ENCODE data around the gene HAPLN2.

Gene HAPLN2

DNA sequence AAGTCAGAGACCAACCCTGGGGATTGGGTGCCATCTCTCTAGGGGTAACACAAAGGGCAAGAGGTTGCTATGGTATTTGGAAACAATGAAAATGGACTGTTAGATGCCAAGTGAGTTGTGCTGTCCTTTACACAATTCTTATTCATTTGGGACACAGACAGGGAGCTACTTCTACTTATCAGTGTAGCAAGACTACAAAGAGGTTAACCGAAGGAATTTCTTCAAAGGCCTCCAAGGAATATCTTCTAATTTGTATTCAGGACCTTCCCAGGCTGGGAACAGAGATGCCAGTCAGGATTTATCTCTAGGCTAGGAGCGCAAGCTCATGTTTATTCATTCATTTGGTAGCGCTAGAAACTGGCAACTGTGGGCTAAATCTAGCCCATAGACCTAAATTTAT lies 25.0 kb upstream of the HAPLN2 start:
- no peak for DNase-seq
- no peak overlapping the region for H3K9ac ChIP-seq (ENCODE audit: low read depth, low read length)
- H3K27ac ChIP-seq (ENCODE audit: low read length), result no peak overlapping the region
- peaks cover 13% of the 10 kb centered on the region; the same call in 1 of the 2 replicates for H4K20me1 ChIP-seq (ENCODE audit: insufficient read depth, low read length)
- no peaks in the 10 kb centered on the region for H3K9me3 ChIP-seq (ENCODE audit: insufficient read depth, low read length, severe bottlenecking)
- H3K79me2 ChIP-seq (ENCODE audit: insufficient read depth, low read length), result peaks cover 36% of the 10 kb centered on the region
- no peak for TF ChIP-seq CTCF (IDR thresholded peaks at IDR 0.05; ENCODE audit: borderline replicate concordance, extremely low read depth, low read length, poor library complexity, severe bottlenecking)
- TF ChIP-seq EZH2 (IDR thresholded peaks at IDR 0.05; ENCODE audit: borderline replicate concordance, low read depth, low read length, severe bottlenecking), result no peak
- no peak overlapping the region for H3K4me3 ChIP-seq (ENCODE audit: low read depth in 1 of 2, low read length in 2 of 2)
- H3K36me3 ChIP-seq (ENCODE audit: insufficient read depth, low read length), result peaks cover 67% of the 10 kb centered on the region
- H3K27me3 ChIP-seq (ENCODE audit: insufficient read depth, low read length, poor library complexity), result no peaks in the 10 kb centered on the region
- H3K4me2 ChIP-seq (ENCODE audit: insufficient read depth, low read length), result no peak overlapping the region
- peaks cover 30% of the 10 kb centered on the region for H3K4me1 ChIP-seq (ENCODE audit: insufficient read depth, low read length)
- H2AFZ ChIP-seq (ENCODE audit: low read depth, low read length), result no peak overlapping the region
- ATAC-seq (ENCODE audit: insufficient read depth, low read depth), result no peak

DNA sequence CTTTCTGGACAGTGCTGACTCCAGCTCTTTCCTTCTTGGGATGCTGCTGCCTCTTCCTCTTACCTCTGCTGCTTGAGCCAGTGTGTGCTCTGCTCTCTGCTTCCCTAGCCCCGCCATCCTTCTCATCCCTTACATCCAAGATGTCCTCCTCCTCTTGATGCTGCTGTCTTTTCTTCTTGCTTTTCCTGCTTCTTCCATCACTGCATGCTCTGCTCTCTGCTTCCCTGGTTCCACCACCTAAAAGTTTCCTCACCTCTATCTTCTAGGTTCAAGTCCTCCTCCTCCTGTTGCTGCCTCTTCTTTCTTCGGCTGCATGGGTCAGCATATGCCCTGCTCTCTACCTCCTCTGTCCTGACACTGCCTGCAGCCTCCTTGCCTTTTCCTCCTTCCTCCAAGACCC lies 24.2 kb upstream of the HAPLN2 start:
- Histone ChIP-seq H3K9ac (ENCODE audit: low read depth, low read length) (no peak overlapping the region), H3K4me2 (ENCODE audit: insufficient read depth, low read length) (no peak overlapping the region), H4K20me1 (ENCODE audit: insufficient read depth, low read length) (peaks cover 13% of the 10 kb centered on the region; the same call in 1 of the 2 replicates), H3K27me3 (ENCODE audit: insufficient read depth, low read length, poor library complexity) (no peaks in the 10 kb centered on the region), H3K79me2 (ENCODE audit: insufficient read depth, low read length) (peaks cover 44% of the 10 kb centered on the region), H3K27ac (ENCODE audit: low read length) (no peak overlapping the region; the same call in 1 of the 2 replicates), H3K9me3 (ENCODE audit: insufficient read depth, low read length, severe bottlenecking) (no peaks in the 10 kb centered on the region), H3K4me3 (ENCODE audit: low read depth in 1 of 2, low read length in 2 of 2) (no peak overlapping the region), H3K4me1 (ENCODE audit: insufficient read depth, low read length) (peaks cover 38% of the 10 kb centered on the region), H3K36me3 (ENCODE audit: insufficient read depth, low read length) (peaks cover 71% of the 10 kb centered on the region), H2AFZ (ENCODE audit: low read depth, low read length) (no peak overlapping the region)
- DNase-seq (no peak), ATAC-seq (ENCODE audit: insufficient read depth, low read depth) (no peak)
- TF ChIP-seq CTCF (IDR thresholded peaks at IDR 0.05; ENCODE audit: borderline replicate concordance, extremely low read depth, low read length, poor library complexity, severe bottlenecking), result no peak
- TF ChIP-seq EZH2 (IDR thresholded peaks at IDR 0.05; ENCODE audit: borderline replicate concordance, low read depth, low read length, severe bottlenecking), result no peak

GRCh38 chr1:156596426-156596825 lies 22.8 kb upstream of the HAPLN2 start:
- H4K20me1 ChIP-seq (ENCODE audit: insufficient read depth, low read length), result peaks cover 13% of the 10 kb centered on the region; the same call in 1 of the 2 replicates
- peaks cover 33% of the 10 kb centered on the region for H3K4me1 ChIP-seq (ENCODE audit: insufficient read depth, low read length)
- TF ChIP-seq CTCF (IDR thresholded peaks at IDR 0.05; ENCODE audit: borderline replicate concordance, extremely low read depth, low read length, poor library complexity, severe bottlenecking) (no peak), EZH2 (IDR thresholded peaks at IDR 0.05; ENCODE audit: borderline replicate concordance, low read depth, low read length, severe bottlenecking) (no peak)
- no peak overlapping the region for H3K27ac ChIP-seq (ENCODE audit: low read length)
- H3K9ac ChIP-seq (ENCODE audit: low read depth, low read length), result no peak overlapping the region
- H2AFZ ChIP-seq (ENCODE audit: low read depth, low read length), result no peak overlapping the region
- H3K79me2 ChIP-seq (ENCODE audit: insufficient read depth, low read length), result peaks cover 56% of the 10 kb centered on the region
- H3K27me3 ChIP-seq (ENCODE audit: insufficient read depth, low read length, poor library complexity), result no peaks in the 10 kb centered on the region
- peaks cover 71% of the 10 kb centered on the region for H3K36me3 ChIP-seq (ENCODE audit: insufficient read depth, low read length)
- ATAC-seq (ENCODE audit: insufficient read depth, low read depth) (no peak), DNase-seq (no peak)
- no peaks in the 10 kb centered on the region for H3K9me3 ChIP-seq (ENCODE audit: insufficient read depth, low read length, severe bottlenecking)
- no peak overlapping the region for H3K4me2 ChIP-seq (ENCODE audit: insufficient read depth, low read length)
- no peak overlapping the region for H3K4me3 ChIP-seq (ENCODE audit: low read depth in 1 of 2, low read length in 2 of 2)

GRCh38 chr1:156598125-156598524 lies 21.1 kb upstream of the HAPLN2 start:
- no peaks in the 10 kb centered on the region for H3K27me3 ChIP-seq (ENCODE audit: insufficient read depth, low read length, poor library complexity)
- H3K4me3 ChIP-seq (ENCODE audit: low read depth in 1 of 2, low read length in 2 of 2), result no peak overlapping the region
- no peak overlapping the region for H3K4me2 ChIP-seq (ENCODE audit: insufficient read depth, low read length)
- H3K36me3 ChIP-seq (ENCODE audit: insufficient read depth, low read length), result peaks cover 64% of the 10 kb centered on the region
- H3K4me1 ChIP-seq (ENCODE audit: insufficient read depth, low read length), result peaks cover 34% of the 10 kb centered on the region
- H3K9ac ChIP-seq (ENCODE audit: low read depth, low read length), result no peak overlapping the region
- H3K79me2 ChIP-seq (ENCODE audit: insufficient read depth, low read length), result peaks cover 50% of the 10 kb centered on the region
- DNase-seq (no peak), ATAC-seq (ENCODE audit: insufficient read depth, low read depth) (no peak)
- H2AFZ ChIP-seq (ENCODE audit: low read depth, low read length), result no peak overlapping the region
- peaks cover 7% of the 10 kb centered on the region; the same call in 1 of the 2 replicates for H4K20me1 ChIP-seq (ENCODE audit: insufficient read depth, low read length)
- no peaks in the 10 kb centered on the region for H3K9me3 ChIP-seq (ENCODE audit: insufficient read depth, low read length, severe bottlenecking)
- H3K27ac ChIP-seq (ENCODE audit: low read length), result no peak overlapping the region
- TF ChIP-seq EZH2 (IDR thresholded peaks at IDR 0.05; ENCODE audit: borderline replicate concordance, low read depth, low read length, severe bottlenecking) (no peak), CTCF (IDR thresholded peaks at IDR 0.05; ENCODE audit: borderline replicate concordance, extremely low read depth, low read length, poor library complexity, severe bottlenecking) (no peak)

Measured in DND-41 (cell line).